ENCODE results near the gene FNIP1. TPM values are rescaled to one million over a fixed set of nuclear protein-coding genes. Genes with fewer than 3 reads are reported as not detected.

FNIP1 gene
- total and polyA plus RNA-seq, 8 donors: 3.2 to 86.1 (median 16.7) TPM

DNA sequence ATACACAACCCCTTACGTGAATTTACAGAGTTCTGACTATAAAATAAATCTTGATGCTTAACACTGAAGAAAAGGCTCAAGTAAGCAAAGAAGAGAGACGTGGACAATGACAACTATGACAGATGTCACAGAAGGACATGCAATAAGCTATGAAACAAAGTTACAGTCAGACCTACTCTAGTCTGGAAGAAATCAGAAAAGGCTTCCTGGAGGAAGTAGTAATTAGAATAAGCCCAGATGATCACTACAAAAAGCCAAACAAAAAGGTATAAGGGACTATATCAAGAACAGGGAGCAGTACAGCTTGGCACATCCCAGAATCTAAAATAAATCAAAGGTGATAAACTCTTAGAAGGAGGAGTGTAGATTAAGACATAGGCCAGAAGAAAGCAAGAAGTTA is 6.3 kb downstream of the FNIP1 start:
- H3K27ac ChIP-seq: no peak overlapping the region
- intact Hi-C loops (cut with DNase I; ENCODE audit: low total_unique reads): no loop called here
- TF ChIP-seq POLR2A (IDR thresholded peaks at IDR 0.05): no peak
- no peak for TF ChIP-seq POLR2AphosphoS5 (IDR thresholded peaks at IDR 0.05)
- TF ChIP-seq CTCF (IDR thresholded peaks at IDR 0.05): no peak
- TF ChIP-seq EP300 (IDR thresholded peaks at IDR 0.05): no peak
- WGBS, 5 donors: 88 to 97% (median 93%) methylated on average over 2 of the region's 2 CpGs
- H3K4me3 ChIP-seq: no peak overlapping the region
- no peaks in the 10 kb centered on the region for H3K9me3 ChIP-seq
- no peaks in the 10 kb centered on the region for H3K27me3 ChIP-seq
- H3K4me1 ChIP-seq: peaks cover 15 to 87% (median 44%) of the 10 kb centered on the region in 4 donors
- no peak for DNase-seq
- no peaks in the 10 kb centered on the region for H3K36me3 ChIP-seq

DNA sequence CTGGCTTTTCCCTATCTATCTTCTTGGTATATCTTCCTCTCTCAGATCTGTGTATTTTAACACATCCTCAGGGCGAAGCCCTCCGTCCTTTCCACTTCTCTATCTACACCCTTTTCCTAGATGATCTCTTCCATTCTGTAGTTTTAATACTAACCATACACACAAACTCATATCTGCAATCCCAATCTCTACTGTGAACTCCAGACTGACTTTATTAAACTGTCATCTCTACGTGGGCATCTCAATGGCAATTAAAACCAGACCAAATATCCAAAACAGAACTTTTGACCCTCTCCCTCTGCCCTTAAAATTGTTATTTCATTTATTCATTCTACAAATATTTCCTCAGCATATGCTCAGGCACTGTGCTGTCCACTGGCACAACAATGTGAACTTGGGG is 7.1 kb downstream of the FNIP1 start:
- no peak for TF ChIP-seq POLR2A (IDR thresholded peaks at IDR 0.05)
- TF ChIP-seq POLR2AphosphoS5 (IDR thresholded peaks at IDR 0.05): no peak
- TF ChIP-seq CTCF (IDR thresholded peaks at IDR 0.05): no peak
- TF ChIP-seq EP300 (IDR thresholded peaks at IDR 0.05): no peak
- DNase-seq: no peak
- Histone ChIP-seq H3K36me3 (no peaks in the 10 kb centered on the region), H3K9me3 (no peaks in the 10 kb centered on the region), H3K4me3 (no peak overlapping the region), H3K27ac (no peak overlapping the region), H3K27me3 (no peaks in the 10 kb centered on the region), H3K4me1 (peaks cover 13 to 82% (median 40%) of the 10 kb centered on the region in 4 donors)
- WGBS, 5 donors: 80 to 92% (median 88%) methylated on average over 3 of the region's 3 CpGs
- intact Hi-C loops (cut with DNase I; ENCODE audit: low total_unique reads): no loop called here

DNA sequence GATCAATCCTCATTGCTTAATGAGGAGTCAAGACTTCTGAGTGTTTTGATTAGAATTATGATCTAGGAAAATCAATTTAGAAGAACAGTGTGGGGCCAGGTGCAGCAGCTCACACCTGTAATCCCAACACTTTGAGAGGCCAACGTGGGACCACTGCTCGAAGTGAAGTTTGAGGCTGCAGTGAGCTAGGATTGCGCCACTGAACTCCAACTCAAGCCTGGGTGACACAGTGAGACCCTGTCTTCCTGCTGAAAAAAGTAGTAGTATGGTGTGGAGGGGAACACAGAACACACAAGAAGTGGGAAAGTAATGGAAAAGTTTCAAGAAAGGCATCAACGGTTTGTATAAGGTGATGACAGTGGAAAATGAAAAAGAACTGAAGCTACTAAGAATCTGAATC is 9.1 kb downstream of the FNIP1 start:
- TF ChIP-seq EP300 (IDR thresholded peaks at IDR 0.05) (no peak), POLR2AphosphoS5 (IDR thresholded peaks at IDR 0.05) (no peak), POLR2A (IDR thresholded peaks at IDR 0.05) (no peak), CTCF (IDR thresholded peaks at IDR 0.05) (no peak)
- 82 to 88% (median 85%) methylated on average over 4 of the region's 4 CpGs for WGBS, 5 donors
- H3K9me3 ChIP-seq: no peaks in the 10 kb centered on the region

DNA sequence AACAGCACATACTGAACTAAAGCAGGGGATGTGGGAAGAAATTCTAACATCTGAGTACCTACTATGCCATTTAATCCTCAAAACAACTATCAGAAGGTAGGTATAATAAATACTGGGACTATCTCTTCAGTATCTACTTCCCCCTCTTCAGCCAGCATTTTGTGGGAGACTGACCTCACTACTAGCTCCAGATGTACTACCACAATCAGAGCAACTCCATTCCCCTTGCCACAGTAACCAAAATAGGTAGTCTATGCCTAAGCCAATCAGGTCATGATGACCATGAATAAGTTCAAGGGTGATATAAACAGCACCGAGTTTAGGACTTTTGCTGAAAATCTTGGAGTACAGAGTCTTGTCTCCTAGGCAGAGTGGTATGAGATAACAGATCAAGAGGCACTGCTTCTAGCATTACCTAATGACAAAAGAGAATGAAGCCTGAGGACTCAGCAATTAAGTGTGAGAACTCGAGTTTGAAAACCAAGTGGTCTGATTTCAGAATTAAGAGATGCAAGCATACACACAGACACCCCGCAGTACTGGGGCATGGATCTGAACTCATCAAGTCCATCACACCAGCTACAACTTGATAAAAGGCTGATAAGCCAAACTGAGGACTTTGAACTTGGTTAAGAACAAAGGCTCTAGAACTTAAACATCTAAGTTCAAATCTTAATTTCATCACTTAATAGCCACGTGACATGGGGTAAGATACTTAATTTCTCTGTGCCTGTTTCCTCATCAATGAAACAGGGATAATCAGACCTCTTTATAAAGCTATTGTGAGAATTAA is 9.7 kb downstream of the FNIP1 start:
- H3K4me3 ChIP-seq: no peak overlapping the region
- H3K4me1 ChIP-seq: peaks cover 6 to 66% (median 35%) of the 10 kb centered on the region in 4 donors
- no peaks in the 10 kb centered on the region for H3K36me3 ChIP-seq
- H3K9me3 ChIP-seq: no peaks in the 10 kb centered on the region
- WGBS, 5 donors: 63 to 72% (median 67%) methylated on average over 4 of the region's 4 CpGs
- no peak overlapping the region for H3K27ac ChIP-seq
- H3K27me3 ChIP-seq: no peaks in the 10 kb centered on the region
- no peak for DNase-seq
- intact Hi-C loops (cut with DNase I; ENCODE audit: low total_unique reads): no loop called here
- no peak for TF ChIP-seq POLR2AphosphoS5 (IDR thresholded peaks at IDR 0.05)
- TF ChIP-seq POLR2A (IDR thresholded peaks at IDR 0.05): no peak
- TF ChIP-seq CTCF (IDR thresholded peaks at IDR 0.05): no peak
- no peak for TF ChIP-seq EP300 (IDR thresholded peaks at IDR 0.05)

More for the DNA sequence above, 9.1 kb downstream of the FNIP1 start:
- DNase-seq: no peak
- Histone ChIP-seq H3K27ac (no peak overlapping the region), H3K36me3 (no peaks in the 10 kb centered on the region), H3K4me3 (no peak overlapping the region), H3K4me1 (peaks cover 6 to 72% (median 35%) of the 10 kb centered on the region in 4 donors), H3K27me3 (no peaks in the 10 kb centered on the region)
- intact Hi-C loops (cut with DNase I; ENCODE audit: low total_unique reads): no loop called here

Data from stomach (tissue), 9 donors.